KMS-11 (cell line): ENCODE results near the gene ATG4A.

ENCODE experiments used
- H2AFZ ChIP-seq: fragments of 200-600 bp; sonication (generic); 2 replicates; pipeline ENCODE4 v1.6.1; 2016; ENCODE audit warnings: antibody characterized with exemption, mixed run types, low read depth
- H3K27ac ChIP-seq: fragments of 200-600 bp; sonication (generic); 2 replicates; pipeline ENCODE4 v1.6.1; 2016; ENCODE audit warnings: mild to moderate bottlenecking, mixed run types
- H3K27me3 ChIP-seq: fragments of 200-600 bp; sonication (generic); 2 replicates; pipeline ENCODE4 v1.6.1; 2017; ENCODE audit warnings: mild to moderate bottlenecking, low read depth, mixed run types, moderate library complexity; ENCODE audit not compliant: insufficient read depth
- H3K36me3 ChIP-seq: fragments of 200-600 bp; sonication (generic); 2 replicates; pipeline ENCODE4 v1.6.1; 2017; ENCODE audit warnings: mild to moderate bottlenecking, mixed run types; ENCODE audit not compliant: insufficient read depth
- H3K4me1 ChIP-seq: fragments of 200-600 bp; sonication (generic); 2 replicates; pipeline ENCODE4 v1.6.1; 2016; ENCODE audit warnings: mild to moderate bottlenecking, low read depth, mixed run types; ENCODE audit not compliant: poor library complexity, severe bottlenecking
- H3K4me2 ChIP-seq: fragments of 200-600 bp; sonication (generic); 2 replicates; pipeline ENCODE4 v1.7.0; 2016; ENCODE audit warnings: mild to moderate bottlenecking, mixed run types
- H3K4me3 ChIP-seq: fragments of 200-600 bp; sonication (generic); IDR thresholded peaks from 2 replicates; pipeline ENCODE4 v1.6.1; 2017; ENCODE audit warnings: low read depth, low read length, mixed read lengths; ENCODE audit not compliant: insufficient read depth
- H3K79me2 ChIP-seq: fragments of 200-600 bp; sonication (generic); 2 replicates; pipeline ENCODE4 v1.6.1; 2016; ENCODE audit warnings: low read depth, mixed run types; ENCODE audit not compliant: insufficient read depth
- H3K9ac ChIP-seq: fragments of 200-600 bp; sonication (generic); 2 replicates; pipeline ENCODE4 v1.6.1; 2016; ENCODE audit warnings: mild to moderate bottlenecking, mixed run types
- H4K20me1 ChIP-seq: fragments of 200-600 bp; sonication (generic); 2 replicates; pipeline ENCODE4 v1.6.1; 2016; ENCODE audit warnings: mild to moderate bottlenecking, mixed run types; ENCODE audit not compliant: insufficient read depth
- CTCF ChIP-seq: fragments of 200-600 bp; sonication (generic); conservative IDR thresholded peaks from 2 replicates; pipeline ENCODE4 v1.6.1; 2017; ENCODE audit warnings: low read depth, mild to moderate bottlenecking, antibody characterized with exemption, low read length, moderate library complexity, mixed read lengths

Gene ATG4A

GRCh38 chrX:108160309-108160708 is 68.7 kb downstream of the ATG4A start:
- H3K9ac ChIP-seq: no peak overlapping the region
- no peak overlapping the region for H3K4me3 ChIP-seq
- H3K27ac ChIP-seq: no peak overlapping the region
- no peaks in the 10 kb centered on the region for H4K20me1 ChIP-seq
- no peak overlapping the region for H3K4me2 ChIP-seq
- H2AFZ ChIP-seq: no peak overlapping the region
- H3K27me3 ChIP-seq: no peaks in the 10 kb centered on the region
- peaks cover 34% of the 10 kb centered on the region for H3K4me1 ChIP-seq
- TF ChIP-seq CTCF: no peak
- H3K79me2 ChIP-seq: no peaks in the 10 kb centered on the region
- no peaks in the 10 kb centered on the region for H3K36me3 ChIP-seq

- no peaks in the 10 kb centered on the region for H3K79me2 ChIP-seq
- no peak overlapping the region for H3K4me2 ChIP-seq
- TF ChIP-seq CTCF: no peak
- H2AFZ ChIP-seq: no peak overlapping the region
- H3K4me1 ChIP-seq: peaks cover 16% of the 10 kb centered on the region
- no peaks in the 10 kb centered on the region for H4K20me1 ChIP-seq
- H3K9ac ChIP-seq: no peak overlapping the region
- no peaks in the 10 kb centered on the region for H3K36me3 ChIP-seq
- H3K4me3 ChIP-seq: no peak overlapping the region
- no peak overlapping the region for H3K27ac ChIP-seq
- H3K27me3 ChIP-seq: no peaks in the 10 kb centered on the region
Measured at GRCh38 chrX:108162265-108162664, 70.7 kb downstream of the ATG4A start.

- Histone ChIP-seq H3K79me2 (no peaks in the 10 kb centered on the region), H4K20me1 (no peaks in the 10 kb centered on the region), H2AFZ (no peak overlapping the region), H3K9ac (no peak overlapping the region), H3K4me2 (no peak overlapping the region), H3K4me1 (peaks cover 3% of the 10 kb centered on the region), H3K4me3 (no peak overlapping the region), H3K27ac (no peak overlapping the region), H3K36me3 (no peaks in the 10 kb centered on the region), H3K27me3 (no peaks in the 10 kb centered on the region)
- TF ChIP-seq CTCF: no peak
Measured at GRCh38 chrX:108163333-108164082, 71.9 kb downstream of the ATG4A start.

- Histone ChIP-seq H3K36me3 (no peaks in the 10 kb centered on the region), H2AFZ (peak overlapping the region; percentile 44; the same call in 1 of the 2 replicates), H3K4me1 (no peaks in the 10 kb centered on the region), H3K27ac (no peak overlapping the region), H3K4me3 (no peak overlapping the region), H3K27me3 (no peaks in the 10 kb centered on the region), H4K20me1 (no peaks in the 10 kb centered on the region), H3K79me2 (no peaks in the 10 kb centered on the region), H3K4me2 (no peak overlapping the region), H3K9ac (no peak overlapping the region)
- 0 out of 2 replicates have a peak, but pooled peaks have one; percentile 22 for TF ChIP-seq CTCF
Measured at GRCh38 chrX:108165383-108166111, 74.0 kb downstream of the ATG4A start.
